ENCODE measurements around the gene FAM53B.

FAM53B gene

GRCh38 chr10:124745673-124746072 is 1.5 kb upstream of the FAM53B start:
- Histone ChIP-seq H3K36me3 (no peaks in the 10 kb centered on the region), H3K4me1 (ENCODE audit: control insufficient read depth in 1 of 2, insufficient read depth in 1 of 2, low read depth in 1 of 2, low read length in 1 of 2) (peaks cover 31 to 32% of the 10 kb centered on the region in 2 experiments), H3K4me3 (ENCODE audit: low read depth in 1 of 2, low read length in 1 of 2) (no peak overlapping the region), H3K9me3 (no peaks in the 10 kb centered on the region), H3K27ac (peak overlapping the region; percentile 91), H3K27me3 (no peaks in the 10 kb centered on the region)
- TF ChIP-seq, protein P1, sequence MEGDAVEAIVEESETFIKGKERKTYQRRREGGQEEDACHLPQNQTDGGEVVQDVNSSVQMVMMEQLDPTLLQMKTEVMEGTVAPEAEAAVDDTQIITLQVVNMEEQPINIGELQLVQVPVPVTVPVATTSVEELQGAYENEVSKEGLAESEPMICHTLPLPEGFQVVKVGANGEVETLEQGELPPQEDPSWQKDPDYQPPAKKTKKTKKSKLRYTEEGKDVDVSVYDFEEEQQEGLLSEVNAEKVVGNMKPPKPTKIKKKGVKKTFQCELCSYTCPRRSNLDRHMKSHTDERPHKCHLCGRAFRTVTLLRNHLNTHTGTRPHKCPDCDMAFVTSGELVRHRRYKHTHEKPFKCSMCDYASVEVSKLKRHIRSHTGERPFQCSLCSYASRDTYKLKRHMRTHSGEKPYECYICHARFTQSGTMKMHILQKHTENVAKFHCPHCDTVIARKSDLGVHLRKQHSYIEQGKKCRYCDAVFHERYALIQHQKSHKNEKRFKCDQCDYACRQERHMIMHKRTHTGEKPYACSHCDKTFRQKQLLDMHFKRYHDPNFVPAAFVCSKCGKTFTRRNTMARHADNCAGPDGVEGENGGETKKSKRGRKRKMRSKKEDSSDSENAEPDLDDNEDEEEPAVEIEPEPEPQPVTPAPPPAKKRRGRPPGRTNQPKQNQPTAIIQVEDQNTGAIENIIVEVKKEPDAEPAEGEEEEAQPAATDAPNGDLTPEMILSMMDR (IDR thresholded peaks at IDR 0.05), result peak; percentile 52

DNA sequence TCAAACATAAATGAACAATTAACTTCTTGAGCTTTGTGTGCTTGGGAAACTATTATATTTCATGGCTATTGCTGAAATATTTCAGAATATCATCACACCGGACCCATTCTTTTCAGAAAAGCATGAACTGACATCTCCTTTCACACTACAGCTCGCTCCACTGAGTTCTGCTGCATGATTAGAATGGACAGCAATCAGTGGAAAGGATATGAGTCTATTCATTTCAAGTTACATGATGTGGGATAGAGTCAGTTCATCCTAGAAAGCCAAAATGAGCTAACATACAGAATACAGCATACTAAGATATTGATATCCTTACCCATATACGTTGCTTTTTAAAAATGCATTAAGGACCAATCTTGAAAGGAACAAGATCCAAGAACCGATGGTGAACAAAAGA is 1.1 kb upstream of the FAM53B start:
- TF ChIP-seq, protein P1 (IDR thresholded peaks at IDR 0.05), result no peak
- H3K4me1 ChIP-seq (ENCODE audit: control insufficient read depth in 1 of 2, insufficient read depth in 1 of 2, low read depth in 1 of 2, low read length in 1 of 2), result peaks cover 36% of the 10 kb centered on the region in 2 experiments
- H3K27ac ChIP-seq, result peak overlapping the region; percentile 91
- peak overlapping the region in 1 of 2 experiments; percentile 70 for H3K4me3 ChIP-seq (ENCODE audit: low read depth in 1 of 2, low read length in 1 of 2)
- no peaks in the 10 kb centered on the region for H3K27me3 ChIP-seq
- H3K9me3 ChIP-seq, result no peaks in the 10 kb centered on the region
- H3K36me3 ChIP-seq, result no peaks in the 10 kb centered on the region

DNA sequence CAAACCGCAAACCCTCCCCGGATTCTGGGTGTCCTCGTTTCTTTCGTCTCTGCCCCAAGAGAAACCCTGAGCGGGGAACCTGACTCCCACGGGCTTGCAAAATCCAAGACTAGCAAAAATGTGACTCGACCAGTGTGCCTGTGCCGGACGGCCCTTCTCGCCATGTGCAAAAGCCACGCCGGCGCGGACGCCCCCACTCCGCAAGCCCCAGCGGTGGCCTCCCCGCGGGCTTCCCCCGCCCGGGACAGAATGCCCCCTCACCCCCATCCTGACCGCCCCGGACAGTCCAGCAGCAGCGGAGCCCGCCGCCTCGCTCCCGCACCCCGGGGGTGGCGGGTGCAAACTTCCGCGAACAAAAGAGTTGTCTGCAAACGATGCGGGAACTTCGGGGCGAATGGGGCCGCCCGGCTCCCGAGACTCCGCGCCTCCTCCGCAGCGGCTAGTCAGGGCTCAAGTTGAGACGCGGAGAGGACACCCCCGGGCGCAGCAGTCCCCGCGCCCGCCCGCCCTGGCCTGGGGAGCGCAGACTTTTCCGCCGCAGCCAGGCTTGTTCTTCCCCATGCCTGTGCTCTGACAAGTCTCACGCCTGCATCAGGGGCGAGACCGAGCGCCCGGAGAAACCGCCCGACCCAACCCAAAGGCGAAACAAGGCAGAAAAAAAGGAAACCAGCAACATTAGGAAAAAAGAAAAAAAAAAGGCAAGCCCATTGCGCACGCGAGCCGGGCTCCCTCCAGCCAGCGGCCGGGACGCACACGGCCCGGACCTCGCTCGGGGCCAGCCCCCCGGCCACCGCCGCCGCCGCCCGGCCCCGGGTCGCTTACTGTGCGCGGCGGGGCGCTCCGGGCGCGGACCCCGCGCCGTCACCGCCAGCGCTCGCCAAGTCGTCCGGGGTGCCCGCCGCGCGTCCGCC is 732 bp downstream of the FAM53B start:
- Histone ChIP-seq H3K27me3 (no peaks in the 10 kb centered on the region), H3K9me3 (no peaks in the 10 kb centered on the region), H3K27ac (peak overlapping the region; percentile 91), H3K4me3 (ENCODE audit: low read depth in 1 of 2, low read length in 1 of 2) (peak overlapping the region; percentile 72 to 90), H3K4me1 (ENCODE audit: control insufficient read depth in 1 of 2, insufficient read depth in 1 of 2, low read depth in 1 of 2, low read length in 1 of 2) (peaks cover 44 to 49% of the 10 kb centered on the region in 2 experiments), H3K36me3 (no peaks in the 10 kb centered on the region)
- TF ChIP-seq, protein P1 (IDR thresholded peaks at IDR 0.05), result no peak

DNA sequence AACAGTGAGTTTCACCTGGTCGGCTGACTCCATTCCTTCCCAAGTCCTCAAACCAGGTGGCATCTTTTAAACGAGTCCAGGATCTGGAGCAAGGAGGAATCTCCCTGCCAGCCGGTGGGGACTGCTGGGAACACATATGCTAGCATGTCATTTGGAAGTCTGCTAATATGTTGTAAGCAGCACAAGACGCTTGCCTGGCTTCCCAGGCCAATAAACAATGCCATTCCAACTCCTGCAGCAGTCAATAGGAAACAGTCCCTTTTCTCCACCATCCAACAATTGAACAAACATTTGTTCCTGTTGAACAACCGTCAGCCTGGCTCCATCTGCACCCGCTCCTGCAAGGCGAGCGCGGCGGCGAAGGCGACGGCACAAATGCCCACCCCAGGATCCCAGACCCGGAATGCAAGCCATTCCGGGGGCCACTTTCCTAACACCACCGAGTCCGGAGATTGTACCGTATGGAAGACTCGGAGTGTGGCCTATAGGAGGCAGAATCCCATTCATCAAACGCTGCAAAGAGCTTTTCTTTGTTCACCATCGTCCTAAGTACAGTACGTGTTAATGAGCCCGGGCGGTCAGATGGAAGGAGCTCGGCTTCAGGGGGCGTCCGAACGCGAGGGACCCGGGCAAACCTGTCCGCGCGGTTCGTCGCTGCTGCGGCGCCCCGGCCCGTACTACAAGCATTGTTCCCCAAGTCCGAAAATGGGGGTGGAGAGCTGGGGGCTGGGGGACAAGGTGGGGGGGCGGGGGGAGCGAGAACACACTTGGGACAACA is 1.6 kb downstream of the FAM53B start:
- H3K4me1 ChIP-seq (ENCODE audit: control insufficient read depth in 1 of 2, insufficient read depth in 1 of 2, low read depth in 1 of 2, low read length in 1 of 2), result peaks cover 44 to 49% of the 10 kb centered on the region in 2 experiments
- no peaks in the 10 kb centered on the region for H3K9me3 ChIP-seq
- H3K27me3 ChIP-seq, result no peaks in the 10 kb centered on the region
- peak overlapping the region; percentile 72 to 90 for H3K4me3 ChIP-seq (ENCODE audit: low read depth in 1 of 2, low read length in 1 of 2)
- H3K36me3 ChIP-seq, result no peaks in the 10 kb centered on the region
- H3K27ac ChIP-seq, result peak overlapping the region; percentile 91
- TF ChIP-seq, protein P1 (IDR thresholded peaks at IDR 0.05), result no peak

DNA sequence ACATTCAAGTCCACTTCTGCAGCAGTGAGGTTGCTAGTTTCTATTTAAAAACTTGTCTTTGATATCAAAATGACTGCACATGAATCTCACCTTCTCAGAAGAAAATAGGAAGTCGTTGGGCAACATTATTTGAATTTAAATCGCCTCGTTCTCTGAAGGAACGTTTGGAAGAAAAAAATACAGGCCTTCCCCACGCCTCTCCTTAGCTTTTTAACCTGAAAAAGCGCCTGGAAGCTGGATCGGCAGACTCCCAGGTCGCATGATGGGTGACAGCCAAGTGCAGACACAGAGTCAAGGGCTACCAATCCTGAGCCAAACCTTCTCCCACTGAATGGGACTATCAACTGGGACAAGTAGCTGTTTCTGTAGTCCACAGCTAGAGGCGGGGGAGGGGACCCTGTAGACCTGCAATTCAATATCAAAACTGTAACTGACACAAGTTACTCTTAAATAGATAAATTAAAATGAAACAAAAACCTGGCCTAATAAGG is 2.2 kb downstream of the FAM53B start:
- peak overlapping the region; percentile 72 to 90 for H3K4me3 ChIP-seq (ENCODE audit: low read depth in 1 of 2, low read length in 1 of 2)
- no peaks in the 10 kb centered on the region for H3K9me3 ChIP-seq
- no peaks in the 10 kb centered on the region for H3K36me3 ChIP-seq
- no peaks in the 10 kb centered on the region for H3K27me3 ChIP-seq
- TF ChIP-seq, protein P1 (IDR thresholded peaks at IDR 0.05), result no peak
- peak overlapping the region; percentile 91 for H3K27ac ChIP-seq
- H3K4me1 ChIP-seq (ENCODE audit: control insufficient read depth in 1 of 2, insufficient read depth in 1 of 2, low read depth in 1 of 2, low read length in 1 of 2), result peaks cover 44 to 49% of the 10 kb centered on the region in 2 experiments
